Mononuclear cell (primary cell): ENCODE measurements around the gene ADRM1. TPM values are rescaled to one million over a fixed set of nuclear protein-coding genes. Genes with fewer than 3 reads are reported as not detected.

Experiments
- H3K27me3 ChIP-seq: 2 replicates; pipeline ENCODE4 v1.6.0; 2011; ENCODE audit warnings: low read length, control low read depth; ENCODE audit not compliant: insufficient read depth
- H3K4me1 ChIP-seq: 2 replicates; pipeline ENCODE4 v1.5.1; 2011; ENCODE audit warnings: mild to moderate bottlenecking, low read length, control low read depth; ENCODE audit not compliant: insufficient read depth
- H3K4me3 ChIP-seq: 2 replicates; pipeline ENCODE4 v1.5.1; 2011; ENCODE audit warnings: mild to moderate bottlenecking, low read length, moderate library complexity
- H3K9me3 ChIP-seq: 2 replicates; pipeline ENCODE4 v1.5.1; 2011; ENCODE audit warnings: low read depth, mild to moderate bottlenecking, control low read depth, low read length
- total RNA-seq: library from RNA; depleted of rRNA; stranded (reverse); fragments of >200 nt; gene quantifications from one replicate; pipeline ENCODE4 v1.2.3, GENCODE V29; 2012

Gene ADRM1
- total RNA-seq, 1 donor, result 30.2 TPM

DNA sequence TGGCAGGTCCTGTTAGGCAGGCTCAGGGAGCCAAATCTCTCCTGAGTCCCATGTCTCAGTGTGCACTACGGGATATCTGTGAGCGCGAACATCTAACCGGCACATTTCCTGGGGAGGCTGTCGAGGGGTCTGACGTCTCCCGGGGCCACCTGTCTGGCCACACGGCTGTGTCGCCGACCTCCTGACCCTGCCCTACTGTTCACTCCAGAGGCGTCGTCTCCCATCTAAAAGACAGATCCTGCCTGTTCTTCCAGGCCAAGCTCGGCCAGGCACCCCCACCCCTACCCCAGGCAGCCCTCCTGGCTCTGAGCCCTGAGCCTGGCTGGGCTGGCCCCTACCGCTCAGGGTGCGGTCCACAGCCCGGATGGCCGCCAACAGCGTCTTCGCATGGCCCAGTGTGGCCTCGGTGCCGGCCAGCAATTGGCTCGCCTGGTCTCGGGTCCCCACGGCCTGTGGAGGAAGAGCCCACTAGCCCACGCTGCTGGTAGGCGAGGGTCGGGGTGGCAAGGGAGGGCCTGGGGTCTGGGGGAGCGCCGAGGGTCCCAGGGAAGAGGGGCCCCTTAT, 16.6 kb downstream of the ADRM1 start:
- Histone ChIP-seq H3K27me3 (no peaks in the 10 kb centered on the region), H3K4me3 (no peak overlapping the region), H3K4me1 (no peaks in the 10 kb centered on the region), H3K9me3 (no peaks in the 10 kb centered on the region)

DNA sequence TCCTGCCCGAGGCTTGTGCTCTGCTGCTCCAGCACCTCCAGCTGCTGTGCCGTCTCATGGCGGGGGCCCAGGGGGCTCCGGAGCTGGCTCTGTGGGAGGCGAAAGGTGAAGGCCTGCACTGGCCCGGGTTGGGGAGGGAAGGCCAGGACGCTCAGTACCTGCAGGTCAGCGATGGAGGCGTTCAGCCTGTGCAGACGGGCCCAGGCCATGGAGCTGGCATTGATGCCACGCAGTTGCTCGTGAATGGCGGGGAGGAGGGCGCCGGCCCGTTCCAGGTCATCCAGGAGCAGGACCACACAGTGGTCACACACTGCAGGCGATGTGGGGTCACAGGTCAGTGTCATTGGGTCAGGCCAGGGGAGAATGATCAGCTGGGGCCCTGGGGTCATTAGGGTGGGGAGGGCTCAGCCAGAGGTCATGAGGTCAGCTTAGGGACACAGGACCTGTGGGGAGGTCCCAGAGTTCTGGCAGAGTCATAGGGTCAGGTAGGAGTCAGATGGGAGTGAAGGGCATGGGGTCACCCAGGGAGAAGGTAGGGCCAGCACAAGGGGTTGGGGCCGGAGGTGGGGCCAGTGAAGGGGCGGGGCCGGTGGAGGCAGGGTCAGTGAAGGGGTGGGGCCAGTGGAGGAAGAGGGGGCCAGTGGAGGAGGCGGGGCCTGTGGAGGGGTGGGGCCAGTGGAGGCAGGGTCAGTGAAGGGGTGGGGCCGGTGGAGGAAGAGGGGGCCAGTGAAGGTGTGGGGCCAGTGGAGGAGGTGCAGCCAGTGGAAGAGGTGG, 18.0 kb downstream of the ADRM1 start:
- Histone ChIP-seq H3K9me3 (no peaks in the 10 kb centered on the region), H3K27me3 (no peaks in the 10 kb centered on the region), H3K4me1 (no peaks in the 10 kb centered on the region), H3K4me3 (no peak overlapping the region)

- H3K4me1 ChIP-seq, result no peaks in the 10 kb centered on the region
- H3K9me3 ChIP-seq, result no peaks in the 10 kb centered on the region
- H3K4me3 ChIP-seq, result no peak overlapping the region
- no peaks in the 10 kb centered on the region for H3K27me3 ChIP-seq
Measured at GRCh38 chr20:62321521-62321948, 18.7 kb downstream of the ADRM1 start.

DNA sequence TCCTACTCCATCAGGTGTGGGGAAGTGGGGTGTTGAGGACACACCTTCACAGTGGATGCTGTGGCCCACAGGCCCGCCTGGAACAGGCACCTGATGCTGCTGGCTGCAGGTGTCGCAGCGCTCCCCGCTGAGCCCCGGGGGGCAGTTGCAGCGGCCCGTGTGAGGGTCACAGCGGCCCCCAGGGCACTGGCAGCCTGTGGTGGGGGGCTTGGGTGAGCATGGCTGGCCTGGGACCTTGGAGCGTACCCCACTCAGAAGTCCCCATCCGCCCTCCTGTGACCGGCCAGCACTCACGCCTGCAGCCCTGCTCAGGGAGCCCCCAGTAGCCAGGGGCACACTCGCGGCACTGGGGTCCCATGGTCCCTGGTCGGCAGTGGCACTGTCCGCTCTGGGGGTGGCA, 19.2 kb downstream of the ADRM1 start:
- Histone ChIP-seq H3K4me1 (no peaks in the 10 kb centered on the region), H3K4me3 (no peak overlapping the region), H3K9me3 (no peaks in the 10 kb centered on the region), H3K27me3 (no peaks in the 10 kb centered on the region)

GRCh38 chr20:62322492-62323041, 19.8 kb downstream of the ADRM1 start:
- Histone ChIP-seq H3K9me3 (no peaks in the 10 kb centered on the region), H3K27me3 (no peaks in the 10 kb centered on the region), H3K4me1 (no peaks in the 10 kb centered on the region), H3K4me3 (no peak overlapping the region)

DNA sequence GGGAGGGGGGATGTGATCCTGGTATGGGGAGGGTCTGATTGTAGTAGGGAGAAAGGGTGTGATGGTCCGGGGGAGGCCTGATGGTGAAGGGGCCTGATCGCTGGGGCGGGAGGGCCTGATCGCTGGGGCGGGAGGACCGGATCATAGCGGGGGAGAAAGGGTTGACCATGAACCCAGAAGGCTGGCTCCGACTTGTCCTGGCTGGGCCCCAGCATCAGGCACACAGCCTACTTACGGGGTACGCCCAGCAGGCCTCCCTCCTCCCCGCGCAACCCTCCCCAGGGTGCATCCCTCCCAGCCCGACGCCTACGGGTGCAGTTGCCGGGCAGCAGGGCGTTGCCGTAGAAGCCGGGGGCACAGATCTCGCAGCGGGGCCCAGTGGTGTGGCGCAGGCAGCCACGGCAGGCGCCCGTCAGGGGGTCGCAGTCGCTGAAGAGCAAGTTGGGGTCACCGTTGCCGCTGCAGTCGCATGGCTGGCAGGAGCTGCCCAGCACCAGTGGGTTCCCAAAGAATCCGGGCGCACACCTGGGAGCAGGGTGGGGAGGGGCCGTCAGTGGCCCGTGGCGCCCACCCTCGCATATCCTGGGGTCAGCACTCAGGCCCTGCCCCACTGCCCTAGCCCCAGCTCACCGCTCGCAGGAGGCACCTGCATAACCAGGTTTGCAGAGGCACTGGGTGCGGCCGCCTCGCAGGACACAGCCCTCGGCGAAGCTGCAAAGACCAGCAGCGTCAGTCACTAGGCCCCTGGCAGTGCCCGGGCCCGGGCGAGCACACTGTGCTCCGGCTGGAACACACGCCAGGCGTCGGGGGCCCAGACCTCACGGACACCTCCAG, 20.6 kb downstream of the ADRM1 start:
- Histone ChIP-seq H3K4me1 (no peaks in the 10 kb centered on the region), H3K4me3 (no peak overlapping the region), H3K9me3 (no peaks in the 10 kb centered on the region), H3K27me3 (no peaks in the 10 kb centered on the region)

- Histone ChIP-seq H3K4me3 (no peak overlapping the region), H3K27me3 (no peaks in the 10 kb centered on the region), H3K9me3 (no peaks in the 10 kb centered on the region), H3K4me1 (no peaks in the 10 kb centered on the region)
Measured at GRCh38 chr20:62323980-62324906, 21.4 kb downstream of the ADRM1 start.

DNA sequence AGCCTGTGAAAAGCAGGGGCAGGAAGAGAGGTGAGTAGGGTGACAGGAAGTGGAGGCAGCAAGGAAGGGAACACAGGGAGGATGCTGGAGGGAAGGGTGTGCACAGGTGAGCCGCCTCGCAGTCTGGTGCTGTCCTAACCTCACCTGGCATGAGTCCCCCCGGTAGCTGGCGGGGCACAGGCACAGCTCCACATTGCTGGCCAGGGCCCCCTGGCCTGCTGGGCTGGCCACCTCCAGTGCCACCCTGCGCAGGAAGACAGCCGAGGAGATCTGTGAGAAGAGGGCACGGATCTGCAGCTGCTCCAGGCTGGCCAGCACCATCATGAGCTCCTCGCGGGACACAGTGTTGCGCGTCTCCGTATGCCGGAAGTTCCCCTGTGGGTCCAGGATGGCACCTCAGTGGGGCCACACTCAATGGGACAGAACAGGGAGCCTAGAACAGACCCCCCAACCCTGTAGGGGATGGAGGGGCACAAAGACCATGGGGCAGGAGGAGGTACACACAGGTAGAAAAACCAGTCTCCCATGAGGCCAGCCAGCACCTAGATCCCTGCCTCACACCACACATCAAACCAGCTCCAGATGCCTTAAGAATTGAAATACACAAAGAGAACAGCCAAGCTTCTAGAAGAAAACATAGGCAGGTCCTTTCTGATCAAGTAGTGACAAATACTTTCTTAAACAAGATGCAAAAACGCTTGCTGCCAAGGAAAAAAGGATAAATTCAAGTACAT, 22.5 kb downstream of the ADRM1 start:
- Histone ChIP-seq H3K27me3 (no peaks in the 10 kb centered on the region), H3K4me1 (no peaks in the 10 kb centered on the region), H3K4me3 (no peak overlapping the region), H3K9me3 (no peaks in the 10 kb centered on the region)

- Histone ChIP-seq H3K4me1 (no peaks in the 10 kb centered on the region), H3K27me3 (no peaks in the 10 kb centered on the region), H3K9me3 (no peaks in the 10 kb centered on the region), H3K4me3 (no peak overlapping the region)
Measured at GRCh38 chr20:62326559-62326958, 23.8 kb downstream of the ADRM1 start.

- Histone ChIP-seq H3K9me3 (no peaks in the 10 kb centered on the region), H3K4me3 (no peak overlapping the region), H3K4me1 (no peaks in the 10 kb centered on the region), H3K27me3 (no peaks in the 10 kb centered on the region)
Measured at GRCh38 chr20:62326959-62327725, 24.3 kb downstream of the ADRM1 start.

DNA sequence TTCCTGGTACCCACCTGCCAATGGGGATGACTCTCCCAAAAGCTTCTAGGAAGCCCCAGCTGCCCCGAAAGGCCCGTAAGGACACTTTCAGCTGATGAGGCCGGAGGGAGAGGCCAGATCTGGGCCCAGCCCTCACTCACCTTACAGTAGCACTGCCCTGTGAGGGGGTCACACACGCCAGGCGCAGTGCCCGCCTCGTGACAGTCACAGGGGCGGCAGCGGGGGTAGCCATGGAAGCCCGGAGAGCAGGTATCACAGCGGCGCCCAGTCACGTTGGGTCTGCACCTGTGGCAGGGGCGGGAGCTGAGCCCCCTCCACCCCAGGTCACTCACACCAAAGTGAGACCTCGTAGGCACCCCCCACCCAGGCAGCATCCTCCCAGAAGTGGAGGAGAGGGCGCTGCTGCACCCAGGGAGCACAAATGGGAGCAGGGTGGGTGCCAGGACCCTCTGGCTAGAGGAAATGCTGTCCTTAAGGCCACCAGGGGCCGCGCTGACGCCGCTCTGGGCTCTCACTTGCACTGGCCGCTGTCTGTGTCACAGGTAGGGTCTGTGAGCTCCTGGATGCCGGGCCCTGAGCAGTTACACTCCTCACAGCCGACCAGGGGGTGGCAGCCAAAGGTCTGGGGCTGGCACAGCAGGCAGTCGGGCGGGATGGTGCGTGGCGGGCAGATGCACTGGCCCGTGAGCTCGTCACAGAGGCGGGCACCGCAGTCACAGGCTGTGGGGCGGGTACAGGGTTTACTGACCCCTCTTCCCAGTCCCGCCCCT, 25.1 kb downstream of the ADRM1 start:
- no peak overlapping the region for H3K4me3 ChIP-seq
- H3K27me3 ChIP-seq, result no peaks in the 10 kb centered on the region
- H3K9me3 ChIP-seq, result no peaks in the 10 kb centered on the region
- H3K4me1 ChIP-seq, result no peaks in the 10 kb centered on the region

DNA sequence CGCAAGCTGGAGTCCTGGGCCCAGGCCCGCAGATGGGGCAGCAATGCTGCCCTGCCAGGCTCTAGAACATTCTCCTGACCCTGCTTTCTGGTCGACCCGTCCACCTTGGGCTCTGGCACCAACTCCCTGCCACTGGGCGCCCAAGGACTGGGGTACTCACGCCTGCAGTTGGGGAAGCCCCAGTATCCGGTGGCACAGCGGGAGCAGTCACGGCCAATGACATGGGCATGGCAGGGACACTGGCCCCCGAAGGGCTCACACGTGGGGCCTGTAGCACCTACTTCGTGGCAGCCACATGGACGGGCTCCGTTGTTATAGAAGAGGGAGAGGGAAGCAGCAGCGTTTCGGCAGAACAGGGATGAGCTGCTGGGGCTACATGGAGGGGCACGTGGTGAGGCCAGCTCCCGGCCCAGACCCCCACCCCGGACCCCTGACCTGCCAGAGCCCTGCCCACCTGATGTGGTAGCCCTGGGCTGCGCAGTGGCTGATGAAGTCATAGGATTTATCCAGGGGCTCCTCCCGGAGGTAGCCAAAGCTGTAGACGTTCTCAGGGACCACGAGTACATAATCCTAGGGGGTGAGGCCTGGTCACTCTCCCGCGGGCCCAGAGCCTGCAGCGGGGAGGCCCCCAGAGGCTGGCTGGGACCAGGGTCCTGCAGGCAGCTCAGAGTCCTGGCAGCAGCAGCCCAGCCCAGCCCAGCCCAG, 26.0 kb downstream of the ADRM1 start:
- Histone ChIP-seq H3K4me1 (no peaks in the 10 kb centered on the region), H3K9me3 (no peaks in the 10 kb centered on the region), H3K4me3 (no peak overlapping the region), H3K27me3 (no peaks in the 10 kb centered on the region)
